Transverse colon (tissue), 3 donors: ENCODE data around the gene FAM107B.

ENCODE experiments used
- CTCF ChIP-seq, 5 experiments: fragments of 200-600 bp in 3 of 5; fragments of 450-650 bp in 2 of 5; sonication (generic) in 3 of 5; IDR thresholded peaks; 1 replicate in 2 of 5; 2 replicates in 3 of 5; pipeline ENCODE4 v1.5.1; 2016 to 2017; ENCODE audit warnings: antibody characterized with exemption in 5 of 5, inconsistent platforms in 3 of 5, mild to moderate bottlenecking in 2 of 5, moderate library complexity in 1 of 5
- POLR2A ChIP-seq: fragments of 450-650 bp; IDR thresholded peaks from one replicate; pipeline ENCODE4 v1.6.1; 2016; ENCODE audit warnings: antibody characterized with exemption, mild to moderate bottlenecking, moderate library complexity

DNA sequence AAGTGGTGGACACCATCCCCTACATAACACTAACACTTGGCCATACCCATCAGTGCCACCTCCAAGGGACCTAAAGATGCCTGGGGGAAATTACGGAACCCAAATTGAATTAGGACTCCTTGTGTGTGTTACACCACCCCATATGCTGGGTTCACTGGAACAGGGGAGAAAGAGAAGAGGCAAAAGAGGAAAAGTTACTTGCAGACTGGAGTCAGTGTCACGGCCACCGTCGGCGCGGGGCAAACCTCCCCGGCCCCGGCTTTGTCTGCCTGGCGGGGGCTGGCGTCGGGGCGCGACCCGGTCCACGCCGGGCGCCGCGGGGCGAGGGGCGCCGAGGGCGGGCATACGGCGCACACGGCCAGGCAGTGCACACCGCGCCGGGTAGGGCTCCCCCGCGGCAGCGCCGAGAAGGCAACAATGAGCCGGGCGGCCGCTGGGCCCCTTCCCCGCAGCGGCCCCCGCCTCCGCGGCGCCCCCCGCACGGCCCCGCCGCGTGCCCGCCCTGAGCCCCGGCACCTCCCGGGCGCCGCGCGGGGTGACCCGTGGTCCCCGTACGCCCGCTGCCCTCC, 171.1 kb downstream of the FAM107B start:
- TF ChIP-seq POLR2A, result no peak
- no peak for TF ChIP-seq CTCF (IDR thresholded peaks at IDR 0.05)
